ENCODE measurements around the gene IRS2. TPM values are rescaled to one million over a fixed set of nuclear protein-coding genes. Genes with fewer than 3 reads are reported as not detected.

IRS2 gene
- total RNA-seq, 1 donor from 2014 or later: 43.8 TPM

GRCh38 chr13:109743706-109744453 lies 42.5 kb downstream of the IRS2 start:
- ATAC-seq (no peak), DNase-seq (no peak)
- H3K9me3 ChIP-seq: no peaks in the 10 kb centered on the region
- H3K4me1 ChIP-seq: peaks cover 4% of the 10 kb centered on the region
- no peaks in the 10 kb centered on the region for H3K36me3 ChIP-seq
- TF ChIP-seq CTCF (IDR thresholded peaks at IDR 0.05): no peak
- no peak overlapping the region for H3K27ac ChIP-seq
- H3K4me3 ChIP-seq: no peak overlapping the region
- intact Hi-C loops (cut with DNase I): no loop called here
- no peaks in the 10 kb centered on the region for H3K27me3 ChIP-seq

- H3K27me3 ChIP-seq: no peaks in the 10 kb centered on the region
- ATAC-seq (no peak), DNase-seq (no peak)
- H3K9me3 ChIP-seq: no peaks in the 10 kb centered on the region
- TF ChIP-seq CTCF (IDR thresholded peaks at IDR 0.05): no peak
- intact Hi-C loops (cut with DNase I): no loop called here
- no peak overlapping the region for H3K27ac ChIP-seq
- H3K4me1 ChIP-seq: peaks cover 4% of the 10 kb centered on the region
- H3K4me3 ChIP-seq: no peak overlapping the region
- no peaks in the 10 kb centered on the region for H3K36me3 ChIP-seq
Measured at GRCh38 chr13:109741966-109742365, 44.4 kb downstream of the IRS2 start.

- no peak for TF ChIP-seq CTCF (IDR thresholded peaks at IDR 0.05)
- ATAC-seq (no peak), DNase-seq (no peak)
- intact Hi-C loops (cut with DNase I): no loop called here
- Histone ChIP-seq H3K9me3 (no peaks in the 10 kb centered on the region), H3K36me3 (no peaks in the 10 kb centered on the region), H3K27ac (no peak overlapping the region), H3K27me3 (no peaks in the 10 kb centered on the region), H3K4me1 (peaks cover 4% of the 10 kb centered on the region), H3K4me3 (no peak overlapping the region)
Measured at GRCh38 chr13:109740721-109741120, 45.7 kb downstream of the IRS2 start.

- intact Hi-C loops (cut with DNase I): no loop called here
- DNase-seq (no peak), ATAC-seq (no peak)
- Histone ChIP-seq H3K4me3 (no peak overlapping the region), H3K4me1 (peaks cover 4% of the 10 kb centered on the region), H3K9me3 (no peaks in the 10 kb centered on the region), H3K36me3 (no peaks in the 10 kb centered on the region), H3K27me3 (no peaks in the 10 kb centered on the region), H3K27ac (no peak overlapping the region)
- TF ChIP-seq CTCF (IDR thresholded peaks at IDR 0.05): no peak
Measured at GRCh38 chr13:109740121-109740520, 46.3 kb downstream of the IRS2 start.

- intact Hi-C loops (cut with DNase I): no loop called here
- Histone ChIP-seq H3K36me3 (no peaks in the 10 kb centered on the region), H3K9me3 (no peaks in the 10 kb centered on the region), H3K27me3 (no peaks in the 10 kb centered on the region), H3K4me1 (no peaks in the 10 kb centered on the region), H3K4me3 (no peak overlapping the region), H3K27ac (no peak overlapping the region)
- DNase-seq (no peak), ATAC-seq (peak; percentile 75)
- no peak for TF ChIP-seq CTCF (IDR thresholded peaks at IDR 0.05)
Measured at GRCh38 chr13:109738298-109738746, 48.1 kb downstream of the IRS2 start.
